Esophagus squamous epithelium (tissue), 4 donors: ENCODE data around the gene ZC2HC1B.

Experiments
- POLR2A ChIP-seq, 4 donors: fragments of 450-650 bp; IDR thresholded peaks; one replicate each; pipeline ENCODE4 v1.6.1; 2017; ENCODE audit warnings: antibody characterized with exemption in 4 of 4, mild to moderate bottlenecking in 4 of 4, moderate library complexity in 3 of 4
- TF ChIP-seq, protein P1 (sequence below), 6 experiments: fragments of 450-650 bp in 4 of 6; fragments of 200-600 bp in 2 of 6; sonication (generic) in 2 of 6; IDR thresholded peaks; one replicate each; pipeline ENCODE4 v1.5.1; 2016 to 2019; ENCODE audit warnings: antibody characterized with exemption in 6 of 6, mild to moderate bottlenecking in 4 of 6, moderate library complexity in 4 of 6

- TF ChIP-seq, protein P1, sequence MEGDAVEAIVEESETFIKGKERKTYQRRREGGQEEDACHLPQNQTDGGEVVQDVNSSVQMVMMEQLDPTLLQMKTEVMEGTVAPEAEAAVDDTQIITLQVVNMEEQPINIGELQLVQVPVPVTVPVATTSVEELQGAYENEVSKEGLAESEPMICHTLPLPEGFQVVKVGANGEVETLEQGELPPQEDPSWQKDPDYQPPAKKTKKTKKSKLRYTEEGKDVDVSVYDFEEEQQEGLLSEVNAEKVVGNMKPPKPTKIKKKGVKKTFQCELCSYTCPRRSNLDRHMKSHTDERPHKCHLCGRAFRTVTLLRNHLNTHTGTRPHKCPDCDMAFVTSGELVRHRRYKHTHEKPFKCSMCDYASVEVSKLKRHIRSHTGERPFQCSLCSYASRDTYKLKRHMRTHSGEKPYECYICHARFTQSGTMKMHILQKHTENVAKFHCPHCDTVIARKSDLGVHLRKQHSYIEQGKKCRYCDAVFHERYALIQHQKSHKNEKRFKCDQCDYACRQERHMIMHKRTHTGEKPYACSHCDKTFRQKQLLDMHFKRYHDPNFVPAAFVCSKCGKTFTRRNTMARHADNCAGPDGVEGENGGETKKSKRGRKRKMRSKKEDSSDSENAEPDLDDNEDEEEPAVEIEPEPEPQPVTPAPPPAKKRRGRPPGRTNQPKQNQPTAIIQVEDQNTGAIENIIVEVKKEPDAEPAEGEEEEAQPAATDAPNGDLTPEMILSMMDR (IDR thresholded peaks at IDR 0.05) = no peak
- TF ChIP-seq POLR2A (IDR thresholded peaks at IDR 0.05) = no peak
Measured at GRCh38 chr6:143939364-143939763, 75.1 kb downstream of the ZC2HC1B start.
